ENCODE data around the gene EMC7. TPM values are rescaled to one million over a fixed set of nuclear protein-coding genes. Genes with fewer than 3 reads are reported as not detected.

Gene EMC7
- total and polyA plus RNA-seq, 9 of the 15 experiments (the other 6 are each of a cell fraction or from before 2014, with no cell fraction given), result 25.8 to 92.8 (median 49.7) TPM

DNA sequence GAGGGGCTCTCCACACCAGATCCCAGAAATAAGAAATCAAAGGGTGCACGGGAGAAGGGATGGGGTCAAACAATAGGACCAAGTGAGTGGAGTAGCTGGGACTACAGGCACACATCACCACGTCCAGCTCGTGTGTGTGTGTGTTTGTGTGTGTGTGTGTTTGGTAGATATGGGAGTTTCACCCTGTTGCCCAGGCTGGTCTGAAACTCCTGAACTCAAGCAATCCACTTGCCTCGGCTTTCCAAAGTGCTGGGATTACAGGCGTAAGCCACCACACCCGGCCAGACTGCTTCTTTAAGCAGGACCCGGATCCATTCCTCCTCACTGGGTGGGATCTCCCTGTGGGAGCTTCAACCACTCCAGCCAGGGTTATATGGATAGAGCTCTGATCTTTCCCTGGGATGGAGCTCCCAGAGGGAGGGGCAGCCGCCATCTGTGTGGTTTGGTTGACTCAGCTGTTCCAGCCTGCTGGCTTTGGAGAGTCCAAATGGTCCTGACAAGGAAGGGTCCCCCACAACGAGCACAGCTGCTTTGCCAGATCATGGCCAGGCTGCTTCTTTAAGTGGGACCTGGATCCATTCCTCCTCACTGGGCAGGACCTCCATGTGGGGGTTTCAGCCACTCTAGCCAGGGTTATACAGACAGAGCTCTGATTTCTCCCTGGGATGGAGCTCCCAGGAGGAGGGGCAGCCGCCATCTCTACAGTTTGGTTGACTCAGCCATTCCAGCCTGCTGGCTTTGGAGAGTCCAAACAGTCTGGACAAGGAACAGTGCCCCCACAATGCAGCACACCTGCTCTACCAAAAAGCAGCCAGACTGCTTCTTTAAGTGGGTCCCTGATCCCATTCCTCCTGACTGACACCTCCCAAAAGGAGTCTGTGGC, 53.5 kb downstream of the EMC7 start (continued):
- TF ChIP-seq ZNF584 (CRISPR knock-in tag; IDR thresholded peaks at IDR 0.05; ENCODE audit: low read depth) (0 out of 2 replicates have a peak, but pooled peaks have one; percentile 2), ZNF224 (CRISPR knock-in tag; IDR thresholded peaks at IDR 0.05) (no peak), ETS2 (tag; IDR thresholded peaks at IDR 0.05; ENCODE audit: borderline replicate concordance, poor library complexity, severe bottlenecking) (no peak), BACH1 (tag; IDR thresholded peaks at IDR 0.05) (0 out of 2 replicates have a peak, but pooled peaks have one; percentile 16), PHB (CRISPR knock-in tag; IDR thresholded peaks at IDR 0.05) (no peak), HMG20B (CRISPR knock-in tag; IDR thresholded peaks at IDR 0.05) (no peak), XRCC5 (IDR thresholded peaks at IDR 0.05; ENCODE audit: low read depth, low read length) (no peak), NR2C1 (IDR thresholded peaks at IDR 0.05) (no peak), NR2C1 (tag; IDR thresholded peaks at IDR 0.05) (no peak), SPI1 (IDR thresholded peaks at IDR 0.05; ENCODE audit: borderline replicate concordance, low read depth, low read length) (no peak), GABPB1 (CRISPR knock-in tag; IDR thresholded peaks at IDR 0.05) (no peak), IRF9 (tag; IDR thresholded peaks at IDR 0.05) (no peak), ZNF263 (CRISPR knock-in tag; IDR thresholded peaks at IDR 0.05; ENCODE audit: borderline replicate concordance) (no peak), POLR3G (IDR thresholded peaks at IDR 0.05; ENCODE audit: extremely low read depth, insufficient read length, insufficient replicate concordance) (no peak), ADNP (tag; IDR thresholded peaks at IDR 0.05) (no peak)
- TF ChIP-seq, protein P1, sequence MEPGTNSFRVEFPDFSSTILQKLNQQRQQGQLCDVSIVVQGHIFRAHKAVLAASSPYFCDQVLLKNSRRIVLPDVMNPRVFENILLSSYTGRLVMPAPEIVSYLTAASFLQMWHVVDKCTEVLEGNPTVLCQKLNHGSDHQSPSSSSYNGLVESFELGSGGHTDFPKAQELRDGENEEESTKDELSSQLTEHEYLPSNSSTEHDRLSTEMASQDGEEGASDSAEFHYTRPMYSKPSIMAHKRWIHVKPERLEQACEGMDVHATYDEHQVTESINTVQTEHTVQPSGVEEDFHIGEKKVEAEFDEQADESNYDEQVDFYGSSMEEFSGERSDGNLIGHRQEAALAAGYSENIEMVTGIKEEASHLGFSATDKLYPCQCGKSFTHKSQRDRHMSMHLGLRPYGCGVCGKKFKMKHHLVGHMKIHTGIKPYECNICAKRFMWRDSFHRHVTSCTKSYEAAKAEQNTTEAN (CRISPR knock-in tag; IDR thresholded peaks at IDR 0.05), result no peak

Measured in K562 (cell line).